Measurements from ENCODE around the gene FAM219A. TPM values are rescaled to one million over a fixed set of nuclear protein-coding genes. Genes with fewer than 3 reads are reported as not detected.

FAM219A gene
- total RNA-seq, 2 experiments from 2014 or later = 6.5 to 12.7 TPM

DNA sequence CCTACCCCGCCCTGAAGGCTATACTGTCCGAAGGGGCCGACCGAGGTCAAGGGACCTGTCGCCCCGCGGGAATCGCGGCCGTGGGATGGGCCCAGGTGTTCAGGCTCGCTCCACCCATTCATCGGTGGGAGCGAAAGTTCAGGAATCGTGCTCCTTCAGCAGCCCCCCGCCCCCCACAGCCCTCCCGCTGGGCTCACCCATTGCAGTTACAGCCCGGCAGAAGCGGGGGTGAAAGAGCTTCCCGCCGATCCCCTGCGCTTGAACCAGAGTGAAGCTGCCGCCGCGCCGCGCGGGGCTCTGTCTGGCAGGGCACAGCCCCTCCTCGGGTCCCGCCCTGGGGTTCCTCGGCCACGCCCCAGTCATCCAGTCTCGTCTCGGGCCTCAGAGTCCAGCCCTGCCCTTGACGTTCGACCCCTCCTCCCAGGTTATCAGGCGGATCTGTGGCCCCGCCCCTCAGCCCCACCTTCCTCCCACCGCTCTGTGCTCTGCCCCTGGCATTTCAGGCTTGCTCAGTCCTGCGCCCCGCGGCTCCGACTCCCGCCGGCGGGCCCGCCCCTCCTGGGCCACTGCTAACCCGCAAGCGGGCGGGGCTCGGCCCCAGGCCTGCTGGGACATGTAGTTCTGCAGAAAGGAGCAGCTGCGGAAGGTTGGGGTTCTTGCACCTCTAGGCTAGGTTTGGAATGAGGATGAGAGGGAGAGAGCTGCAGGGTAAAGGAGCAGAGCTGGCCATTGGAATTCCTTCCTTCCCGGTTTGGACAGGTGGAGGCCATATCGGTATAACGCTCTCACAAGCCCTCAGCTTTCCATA is 81.6 kb downstream of the FAM219A start, which contains the start of gene MYORG:
Gene MYORG, minus strand, starts transcription at position 303 of the 808 bp plus-strand sequence. CDS start 3,955 bp downstream, outside the sequence.
- H3K4me2 ChIP-seq (ENCODE audit: low read length) = peak within 1 kb of the TSS; percentile 86
- H4K20me1 ChIP-seq (ENCODE audit: insufficient read depth, low read length) = no peaks in the 10 kb centered on the region
- DNase-seq (ENCODE audit: low spot score) = peak; percentile 96
- no peaks in the 10 kb centered on the region for H3K79me2 ChIP-seq (ENCODE audit: insufficient read depth, low read depth, low read length)
- TF ChIP-seq, protein P1, sequence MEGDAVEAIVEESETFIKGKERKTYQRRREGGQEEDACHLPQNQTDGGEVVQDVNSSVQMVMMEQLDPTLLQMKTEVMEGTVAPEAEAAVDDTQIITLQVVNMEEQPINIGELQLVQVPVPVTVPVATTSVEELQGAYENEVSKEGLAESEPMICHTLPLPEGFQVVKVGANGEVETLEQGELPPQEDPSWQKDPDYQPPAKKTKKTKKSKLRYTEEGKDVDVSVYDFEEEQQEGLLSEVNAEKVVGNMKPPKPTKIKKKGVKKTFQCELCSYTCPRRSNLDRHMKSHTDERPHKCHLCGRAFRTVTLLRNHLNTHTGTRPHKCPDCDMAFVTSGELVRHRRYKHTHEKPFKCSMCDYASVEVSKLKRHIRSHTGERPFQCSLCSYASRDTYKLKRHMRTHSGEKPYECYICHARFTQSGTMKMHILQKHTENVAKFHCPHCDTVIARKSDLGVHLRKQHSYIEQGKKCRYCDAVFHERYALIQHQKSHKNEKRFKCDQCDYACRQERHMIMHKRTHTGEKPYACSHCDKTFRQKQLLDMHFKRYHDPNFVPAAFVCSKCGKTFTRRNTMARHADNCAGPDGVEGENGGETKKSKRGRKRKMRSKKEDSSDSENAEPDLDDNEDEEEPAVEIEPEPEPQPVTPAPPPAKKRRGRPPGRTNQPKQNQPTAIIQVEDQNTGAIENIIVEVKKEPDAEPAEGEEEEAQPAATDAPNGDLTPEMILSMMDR (conservative IDR thresholded peaks at IDR 0.05; ENCODE audit: low read length) = no peak
- no peak for TF ChIP-seq EZH2phosphoT487 (IDR thresholded peaks at IDR 0.05; ENCODE audit: borderline replicate concordance, low read depth, low read length)
- H3K27ac ChIP-seq (ENCODE audit: low read depth, low read length, poor library complexity, severe bottlenecking) = no peak within 1 kb of the TSS
- CTCF ChIA-PET (ENCODE audit: unreplicated experiment) = interaction anchor here (0.6 kb wide), 2 partner anchors 27 to 263 kb away, joined by 3 to 4 read pairs; no protein-coding TSS in a partner anchor
- no TSS peak for BruUV-seq (replicated peaks)
- peak within 1 kb of the TSS; percentile 76 for H3K4me3 ChIP-seq (ENCODE audit: low read depth, low read length, poor library complexity, severe bottlenecking)
- H3K36me3 ChIP-seq (ENCODE audit: insufficient read depth, low read length) = no peaks in the 10 kb centered on the region; the same call in 1 of the 2 replicates
- peak within 1 kb of the TSS; percentile 73 for H2AFZ ChIP-seq (ENCODE audit: low read length)
- POLR2A ChIA-PET = interaction anchor here (0.6 to 1.2 kb wide), 3 partner anchors 17 to 245 kb away, joined by 3 to 8 read pairs (median 7); no protein-coding TSS in a partner anchor
- no peaks in the 10 kb centered on the region for H3K9me3 ChIP-seq (ENCODE audit: low read length)
- intact Hi-C loops (cut with micrococcal nuclease; ENCODE audit: unreplicated experiment) = no loop called here
- no peaks in the 10 kb centered on the region for H3K9me2 ChIP-seq (ENCODE audit: insufficient read depth, low read length)
- H3K4me1 ChIP-seq (ENCODE audit: insufficient read depth, low read length, poor library complexity, severe bottlenecking) = peaks cover 42% of the 10 kb centered on the region

DNA sequence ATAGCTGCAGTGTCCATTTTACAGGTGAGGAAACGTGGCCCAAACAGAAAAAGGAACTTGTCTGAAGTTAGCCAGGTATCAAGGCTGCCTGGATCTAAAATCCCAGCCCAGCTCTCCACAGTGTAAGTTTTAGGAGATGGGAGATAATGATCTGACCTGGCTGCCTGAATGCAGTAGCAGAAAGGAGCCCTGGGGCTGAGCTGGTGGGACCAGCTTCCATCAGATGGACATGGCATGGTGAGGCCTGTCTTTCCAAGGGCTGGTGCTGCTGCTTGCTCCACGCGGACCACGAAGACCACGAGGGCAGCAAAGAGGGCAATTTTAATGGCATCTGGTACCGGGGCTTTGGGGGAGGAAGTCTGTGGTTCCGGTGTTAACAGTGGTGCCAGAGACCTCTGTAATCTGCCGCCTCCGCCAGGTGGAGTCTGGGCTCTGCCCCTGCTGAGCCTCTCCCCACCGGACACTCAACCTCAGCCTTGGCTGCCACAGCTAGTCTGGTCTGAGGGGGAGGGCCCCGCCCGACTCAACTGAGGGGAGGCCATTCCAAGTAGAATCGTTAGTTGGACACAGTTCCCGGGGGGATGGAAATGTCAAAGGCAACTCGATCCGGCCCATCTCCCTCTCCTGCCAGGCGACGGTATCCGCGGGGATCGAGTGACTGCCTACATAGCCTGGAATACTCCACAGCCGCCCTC is 82.3 kb downstream of the FAM219A start:
- Histone ChIP-seq H3K9me2 (ENCODE audit: insufficient read depth, low read length) (no peaks in the 10 kb centered on the region), H3K27ac (ENCODE audit: low read depth, low read length, poor library complexity, severe bottlenecking) (no peak overlapping the region), H2AFZ (ENCODE audit: low read length) (peak overlapping the region; percentile 71), H3K4me1 (ENCODE audit: insufficient read depth, low read length, poor library complexity, severe bottlenecking) (peaks cover 38% of the 10 kb centered on the region), H3K4me2 (ENCODE audit: low read length) (peak overlapping the region; percentile 86), H3K4me3 (ENCODE audit: low read depth, low read length, poor library complexity, severe bottlenecking) (peak overlapping the region; percentile 76), H3K79me2 (ENCODE audit: insufficient read depth, low read depth, low read length) (no peaks in the 10 kb centered on the region), H3K9me3 (ENCODE audit: low read length) (no peaks in the 10 kb centered on the region), H3K36me3 (ENCODE audit: insufficient read depth, low read length) (no peaks in the 10 kb centered on the region; the same call in 1 of the 2 replicates), H4K20me1 (ENCODE audit: insufficient read depth, low read length) (no peaks in the 10 kb centered on the region)
- BruUV-seq (replicated peaks) = no TSS peak
- DNase-seq (ENCODE audit: low spot score) = peak; percentile 78
- TF ChIP-seq, protein P1 (conservative IDR thresholded peaks at IDR 0.05; ENCODE audit: low read length) = peak; percentile 71
- TF ChIP-seq EZH2phosphoT487 (IDR thresholded peaks at IDR 0.05; ENCODE audit: borderline replicate concordance, low read depth, low read length) = no peak
- ChIA-PET CTCF (ENCODE audit: unreplicated experiment) (interaction anchor here (1.8 kb wide), 1 partner anchor 44 kb away, joined by 6 read pairs; no protein-coding TSS in a partner anchor), POLR2A (no interaction called here)
- intact Hi-C loops (cut with micrococcal nuclease; ENCODE audit: unreplicated experiment) = no loop called here
